Effector memory CD8-positive, alpha-beta T cell (primary cell): ENCODE measurements around the gene XXYLT1.
"Not testable (repeated sequence)": the region's sequence is repeated elsewhere in the genome, so short reads cannot be mapped to it uniquely, and the experiment has no call there.

ENCODE experiments used
- ATAC-seq: fragments of 150-1000 bp; cut with Tn5 transposase; replicated peaks from 2 replicates; pipeline ENCODE4 v1.10.0; 2021; ENCODE audit warnings: mild to moderate bottlenecking, moderate library complexity
- DNase-seq, 3 experiments: peaks; one replicate each; pipeline ENCODE4 v3.0.0; 2021
- H3K27ac Mint-ChIP-seq, 2 donors: one replicate each; pipeline ENCODE4 v1.8.0; 2022; ENCODE audit warnings: mild to moderate bottlenecking in 2 of 2, mixed read lengths in 2 of 2, moderate library complexity in 2 of 2
- H3K27me3 Mint-ChIP-seq, 2 donors: one replicate each; pipeline ENCODE4 v1.8.0; 2022; ENCODE audit warnings: mixed read lengths in 2 of 2
- H3K36me3 Mint-ChIP-seq: one replicate; pipeline ENCODE4 v1.8.0; 2022; ENCODE audit warnings: mild to moderate bottlenecking, moderate library complexity, mixed read lengths; ENCODE audit not compliant: insufficient read depth
- H3K4me1 Mint-ChIP-seq, 2 donors: one replicate each; pipeline ENCODE4 v1.8.0; 2022; ENCODE audit warnings: low read depth in 2 of 2, mixed read lengths in 2 of 2
- H3K4me3 Mint-ChIP-seq, 2 donors: one replicate each; pipeline ENCODE4 v1.8.0; 2022; ENCODE audit warnings: mild to moderate bottlenecking in 2 of 2, mixed read lengths in 2 of 2, moderate library complexity in 2 of 2
- H3K9me3 Mint-ChIP-seq, 2 donors: one replicate each; pipeline ENCODE4 v1.8.0; 2022; ENCODE audit warnings: mixed read lengths in 2 of 2

Gene XXYLT1

GRCh38 chr3:195221876-195222617 is 48.9 kb downstream of the XXYLT1 start:
- no peak for ATAC-seq
- H3K36me3 Mint-ChIP-seq = no peaks in the 10 kb centered on the region
- H3K4me3 Mint-ChIP-seq = no peak overlapping the region
- no peak for DNase-seq
- H3K4me1 Mint-ChIP-seq = peaks cover 3 to 5% of the 10 kb centered on the region in 2 donors
- no peaks in the 10 kb centered on the region for H3K9me3 Mint-ChIP-seq
- no peaks in the 10 kb centered on the region for H3K27me3 Mint-ChIP-seq
- H3K27ac Mint-ChIP-seq = peak overlapping the region; percentile 28 to 46

GRCh38 chr3:195221015-195221853 is 49.7 kb downstream of the XXYLT1 start:
- H3K4me3 Mint-ChIP-seq = no peak overlapping the region
- DNase-seq (no peak), ATAC-seq (no peak)
- H3K27ac Mint-ChIP-seq = peak overlapping the region; percentile 28 to 46
- no peaks in the 10 kb centered on the region for H3K27me3 Mint-ChIP-seq
- H3K9me3 Mint-ChIP-seq = no peaks in the 10 kb centered on the region
- peaks cover 0 to 1% of the 10 kb centered on the region in 2 donors for H3K4me1 Mint-ChIP-seq
- no peaks in the 10 kb centered on the region for H3K36me3 Mint-ChIP-seq

GRCh38 chr3:195219351-195220230 is 51.4 kb downstream of the XXYLT1 start:
- no peaks in the 10 kb centered on the region for H3K36me3 Mint-ChIP-seq
- no peaks in the 10 kb centered on the region for H3K27me3 Mint-ChIP-seq
- H3K9me3 Mint-ChIP-seq = no peaks in the 10 kb centered on the region
- H3K4me3 Mint-ChIP-seq = no peak overlapping the region
- no peak for DNase-seq
- peaks cover 0 to 1% of the 10 kb centered on the region in 2 donors for H3K4me1 Mint-ChIP-seq
- no peak overlapping the region for H3K27ac Mint-ChIP-seq
- no peak for ATAC-seq

- not testable (repeated sequence) for H3K9me3 Mint-ChIP-seq, H3K4me3 Mint-ChIP-seq, H3K27me3 Mint-ChIP-seq, ATAC-seq, DNase-seq, H3K4me1 Mint-ChIP-seq, H3K36me3 Mint-ChIP-seq, H3K27ac Mint-ChIP-seq
Observed at GRCh38 chr3:195218331-195218730, 52.6 kb downstream of the XXYLT1 start.

GRCh38 chr3:195215576-195215975 is 55.4 kb downstream of the XXYLT1 start:
- not testable (repeated sequence) for DNase-seq, H3K36me3 Mint-ChIP-seq, H3K4me3 Mint-ChIP-seq, ATAC-seq, H3K4me1 Mint-ChIP-seq, H3K27ac Mint-ChIP-seq, H3K27me3 Mint-ChIP-seq, H3K9me3 Mint-ChIP-seq

- no peak overlapping the region for H3K27ac Mint-ChIP-seq
- H3K36me3 Mint-ChIP-seq = no peaks in the 10 kb centered on the region
- ATAC-seq (no peak), DNase-seq (no peak)
- H3K9me3 Mint-ChIP-seq = no peaks in the 10 kb centered on the region
- H3K4me1 Mint-ChIP-seq = peaks cover 5 to 8% of the 10 kb centered on the region in 2 donors
- no peak overlapping the region for H3K4me3 Mint-ChIP-seq
- no peaks in the 10 kb centered on the region for H3K27me3 Mint-ChIP-seq
Observed at GRCh38 chr3:195214381-195214780, 56.6 kb downstream of the XXYLT1 start.

GRCh38 chr3:195213639-195214315 is 57.2 kb downstream of the XXYLT1 start:
- H3K9me3 Mint-ChIP-seq = no peaks in the 10 kb centered on the region
- H3K27ac Mint-ChIP-seq = no peak overlapping the region
- H3K36me3 Mint-ChIP-seq = no peaks in the 10 kb centered on the region
- DNase-seq (no peak), ATAC-seq (no peak)
- H3K27me3 Mint-ChIP-seq = no peaks in the 10 kb centered on the region
- H3K4me1 Mint-ChIP-seq = peaks cover 5 to 8% of the 10 kb centered on the region in 2 donors
- H3K4me3 Mint-ChIP-seq = no peak overlapping the region

- ATAC-seq (no peak), DNase-seq (no peak)
- Mint-ChIP-seq H3K27ac (no peak overlapping the region), H3K27me3 (no peaks in the 10 kb centered on the region), H3K36me3 (no peaks in the 10 kb centered on the region), H3K4me3 (no peak overlapping the region), H3K4me1 (peaks cover 5 to 13% of the 10 kb centered on the region in 2 donors), H3K9me3 (no peaks in the 10 kb centered on the region)
Observed at GRCh38 chr3:195212749-195213375, 58.1 kb downstream of the XXYLT1 start.

- no peaks in the 10 kb centered on the region for H3K9me3 Mint-ChIP-seq
- peaks cover 5 to 13% of the 10 kb centered on the region in 2 donors for H3K4me1 Mint-ChIP-seq
- H3K4me3 Mint-ChIP-seq = no peak overlapping the region
- no peak for DNase-seq
- H3K27ac Mint-ChIP-seq = no peak overlapping the region
- no peaks in the 10 kb centered on the region for H3K36me3 Mint-ChIP-seq
- no peak for ATAC-seq
- no peaks in the 10 kb centered on the region for H3K27me3 Mint-ChIP-seq
Observed at GRCh38 chr3:195212033-195212748, 58.8 kb downstream of the XXYLT1 start.

GRCh38 chr3:195210266-195210973 is 60.5 kb downstream of the XXYLT1 start:
- peaks cover 3% of the 10 kb centered on the region for H3K36me3 Mint-ChIP-seq
- H3K4me3 Mint-ChIP-seq = no peak overlapping the region
- no peaks in the 10 kb centered on the region for H3K27me3 Mint-ChIP-seq
- H3K27ac Mint-ChIP-seq = no peak overlapping the region
- DNase-seq (no peak), ATAC-seq (no peak)
- H3K4me1 Mint-ChIP-seq = peaks cover 6 to 12% of the 10 kb centered on the region in 2 donors
- H3K9me3 Mint-ChIP-seq = no peaks in the 10 kb centered on the region

- Mint-ChIP-seq H3K9me3 (no peaks in the 10 kb centered on the region), H3K36me3 (peaks cover 3% of the 10 kb centered on the region), H3K4me3 (no peak overlapping the region), H3K27ac (no peak overlapping the region), H3K27me3 (no peaks in the 10 kb centered on the region), H3K4me1 (peaks cover 12 to 16% of the 10 kb centered on the region in 2 donors)
- no peak for DNase-seq
- ATAC-seq = no peak
Observed at GRCh38 chr3:195209847-195210265, 61.1 kb downstream of the XXYLT1 start.
